HK-2 (cell line): ENCODE data around the gene TTC21B.
"Not testable (repeated sequence)": the region's sequence is repeated elsewhere in the genome, so short reads cannot be mapped to it uniquely, and the experiment has no call there.

ENCODE experiments used
- DNase-seq: peaks from one replicate; pipeline ENCODE4 v3.0.0-alpha.2; 2018; ENCODE audit not compliant: unreplicated experiment

TTC21B gene

DNA sequence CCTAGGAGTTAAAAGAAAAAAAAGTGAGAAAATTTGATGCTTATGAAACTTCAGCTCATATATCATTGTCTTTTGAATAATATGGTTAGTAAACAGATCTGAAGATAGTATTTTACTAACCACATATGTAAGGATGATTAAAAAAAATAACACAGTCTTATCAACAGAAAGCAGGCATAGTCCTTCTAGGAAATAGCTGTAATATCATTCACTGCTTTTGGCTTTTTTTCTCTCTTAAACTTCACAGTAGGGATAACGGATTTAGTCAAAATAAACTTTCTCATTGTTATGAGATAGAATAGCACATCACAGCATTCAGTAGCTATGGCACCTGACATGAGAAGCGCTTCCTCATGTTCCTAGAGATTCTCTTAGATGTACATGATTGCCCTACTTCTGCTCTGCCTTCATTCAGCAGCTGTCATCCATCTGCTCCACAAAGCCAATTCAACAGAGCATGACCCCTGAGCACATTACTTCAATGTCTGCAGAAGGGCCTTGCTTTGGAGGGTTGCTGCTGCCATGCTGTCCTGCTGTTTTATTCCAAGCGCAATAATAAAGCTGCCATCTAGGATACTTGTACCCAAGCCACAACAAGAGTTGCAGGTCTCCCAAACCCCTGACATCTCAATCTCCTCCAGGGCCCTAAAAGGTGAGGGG is 67.0 kb downstream of the TTC21B start:
- DNase-seq: no peak

DNA sequence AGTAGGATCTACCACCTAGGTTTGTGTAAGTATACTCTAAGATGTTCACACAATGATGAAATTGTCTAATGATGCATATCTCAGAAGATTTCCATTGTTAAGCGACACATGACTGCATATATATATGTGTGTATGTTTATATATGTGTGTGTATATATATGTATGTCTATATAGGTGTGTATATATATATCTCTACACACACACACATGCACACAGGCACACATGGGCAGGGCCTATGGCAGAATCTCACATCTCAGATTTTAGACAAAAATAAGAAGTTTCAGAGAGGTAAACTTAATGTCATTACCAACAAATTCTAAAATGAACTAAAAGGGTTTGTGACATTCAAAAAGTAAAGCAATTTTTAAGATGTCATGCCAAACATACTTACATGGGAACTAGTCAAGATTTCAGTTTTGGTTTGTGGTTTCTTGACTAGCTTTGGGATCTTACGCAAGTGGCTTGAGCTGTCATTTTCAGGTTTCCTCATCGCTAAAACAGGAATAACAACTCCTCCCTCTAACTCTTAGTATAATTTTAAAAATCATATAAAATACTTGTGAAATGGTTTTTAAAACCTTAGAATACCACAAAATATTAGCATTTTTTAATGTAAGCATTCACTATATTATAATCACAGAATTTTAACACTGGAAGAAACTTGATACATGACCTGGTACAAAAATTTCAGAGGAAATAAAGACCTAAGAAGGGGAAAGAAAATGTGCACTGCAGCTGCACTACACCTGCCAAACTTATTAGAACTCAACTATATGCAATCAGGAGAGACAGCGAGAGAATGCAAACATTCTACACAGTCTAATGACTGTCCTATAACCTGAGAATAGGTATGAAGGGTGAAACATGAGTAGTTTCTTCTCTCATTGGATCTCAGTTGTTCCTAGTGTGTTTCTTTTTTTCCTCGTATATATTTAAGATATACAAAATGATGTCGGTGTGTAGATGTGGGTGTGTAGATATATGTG is 75.7 kb downstream of the TTC21B start:
- no peak for DNase-seq

DNA sequence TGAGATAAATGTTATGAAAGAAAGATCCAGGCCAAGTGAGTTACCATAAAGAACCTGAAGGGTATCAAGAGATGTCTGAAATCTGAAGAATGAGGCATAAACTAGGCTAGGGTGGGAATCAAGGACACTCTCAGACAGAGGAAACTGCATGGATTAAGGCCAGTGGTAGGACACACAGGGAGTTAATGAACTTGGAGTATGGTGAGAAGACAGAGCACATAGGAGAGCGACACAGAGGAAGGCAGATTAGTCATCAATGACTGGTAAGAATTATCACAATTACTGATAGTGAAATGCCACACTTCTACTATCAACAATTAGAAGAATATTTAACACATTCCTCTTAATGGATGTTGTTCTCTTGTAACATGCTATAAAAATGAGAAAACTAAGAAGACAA is 76.9 kb downstream of the TTC21B start:
- no peak for DNase-seq

DNA sequence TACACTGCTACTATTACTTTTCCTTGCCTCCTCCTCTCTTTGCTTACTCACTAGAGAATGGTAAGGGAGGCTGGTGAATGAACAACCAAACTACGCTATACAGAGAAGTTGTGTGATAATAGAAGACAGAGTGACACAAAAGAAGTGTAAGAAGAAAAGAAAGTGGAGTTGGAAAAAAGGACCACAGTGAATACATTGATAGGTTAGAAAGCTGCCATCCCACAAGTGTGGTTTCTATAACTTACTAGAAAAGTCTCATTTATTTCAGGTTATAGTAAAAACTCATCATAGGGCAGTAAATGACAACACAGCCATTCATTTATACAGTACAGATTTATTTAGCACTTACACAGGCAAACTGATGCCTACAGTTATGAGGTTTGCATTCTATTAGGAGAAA is 77.3 kb downstream of the TTC21B start:
- DNase-seq: no peak

DNA sequence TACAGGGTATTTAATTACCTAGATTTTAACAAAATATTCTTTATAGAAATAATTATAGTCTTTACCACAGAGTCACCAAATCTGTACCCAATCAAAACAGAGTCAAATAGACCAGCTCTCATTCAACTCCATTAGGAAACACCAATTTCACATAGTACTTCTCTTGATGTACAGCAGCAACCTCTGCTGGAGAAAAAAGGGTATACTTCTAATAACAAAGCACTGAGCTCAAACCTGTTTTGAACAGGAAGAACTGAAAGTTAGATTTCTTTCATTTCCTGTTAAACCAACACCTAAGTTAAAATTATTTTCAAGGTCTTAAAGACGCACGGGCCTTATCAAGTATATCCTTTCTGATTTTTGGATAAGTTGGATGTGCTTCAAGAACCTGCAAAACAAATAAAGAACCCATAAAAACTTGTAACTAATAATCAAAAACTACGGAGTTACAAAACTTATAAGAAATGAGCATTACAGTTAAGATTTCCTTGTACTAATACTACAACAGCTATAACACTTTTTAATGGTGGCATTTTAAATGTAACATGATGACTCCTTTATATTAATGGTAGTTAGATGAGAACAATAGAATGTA is 79.0 kb downstream of the TTC21B start:
- no peak for DNase-seq

DNA sequence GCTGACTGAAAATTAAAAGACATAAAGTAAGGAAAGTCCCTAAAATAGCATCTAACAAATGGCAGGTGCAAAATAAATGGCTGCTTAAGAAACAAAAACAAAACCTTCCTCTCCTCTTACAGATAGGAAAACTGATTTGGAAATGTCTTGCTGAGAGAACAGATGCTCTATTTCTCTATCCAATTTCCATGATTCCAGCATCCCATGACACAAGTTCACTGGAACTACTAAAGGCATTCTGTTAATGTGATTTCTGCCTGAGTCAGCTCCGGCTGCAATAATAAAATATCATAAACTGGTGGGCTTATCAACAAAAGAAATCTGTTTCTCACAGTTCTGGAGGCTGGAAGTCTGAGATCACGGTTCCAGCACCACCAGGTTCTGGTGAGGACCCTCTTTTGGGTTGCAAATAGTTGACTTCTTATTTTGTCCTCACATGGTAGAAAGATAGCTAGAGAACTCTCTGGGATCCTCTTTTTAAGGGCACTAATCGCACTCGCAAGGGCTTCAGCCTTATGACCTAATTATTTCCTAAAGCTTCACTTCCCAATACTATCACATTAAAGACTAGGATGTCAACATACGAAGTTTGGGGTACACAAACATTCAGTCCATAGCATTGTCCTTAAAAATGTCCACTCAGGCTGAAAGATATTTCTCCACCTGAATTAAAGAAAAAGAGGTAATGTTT is 81.3 kb downstream of the TTC21B start:
- DNase-seq: no peak

DNA sequence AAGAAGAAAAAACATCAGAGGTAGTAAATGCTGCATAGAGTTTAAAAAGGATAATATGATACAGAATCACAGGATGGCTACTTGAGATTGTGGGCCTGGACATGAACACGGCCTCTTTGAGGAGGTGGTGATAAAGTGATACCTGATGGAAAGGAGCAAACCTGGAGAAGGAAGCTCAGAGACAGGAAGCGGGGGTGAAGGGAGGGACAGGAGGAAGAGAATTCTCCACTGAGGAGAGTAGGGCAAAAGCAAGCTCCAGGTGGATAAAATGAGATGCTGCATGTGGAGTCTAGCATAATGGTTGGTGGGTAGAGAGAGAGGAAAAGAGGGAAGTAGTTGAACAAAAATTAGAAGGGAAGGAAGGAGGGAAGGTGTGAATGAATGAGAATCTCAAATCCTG is 82.6 kb downstream of the TTC21B start:
- no peak for DNase-seq

DNA sequence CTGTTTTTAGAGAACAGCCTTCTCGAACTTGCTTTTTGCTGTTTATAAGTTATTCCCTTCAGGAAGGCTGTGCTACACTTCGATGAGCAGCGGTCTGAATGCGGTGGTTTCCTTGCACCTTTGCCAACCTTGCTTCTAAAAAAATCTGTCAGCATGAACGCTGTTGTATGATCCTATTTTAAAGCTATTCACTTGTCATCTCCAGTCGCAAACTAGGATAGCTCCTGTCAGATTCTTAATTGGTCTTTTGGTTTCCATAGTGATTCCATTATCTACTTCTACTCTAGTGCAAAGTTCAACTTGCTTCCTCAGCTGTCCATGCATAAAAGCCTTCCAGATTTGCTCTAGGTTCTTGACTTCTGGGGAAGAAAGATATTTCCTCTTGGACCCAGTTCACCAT is 83.2 kb downstream of the TTC21B start:
- DNase-seq: no peak

DNA sequence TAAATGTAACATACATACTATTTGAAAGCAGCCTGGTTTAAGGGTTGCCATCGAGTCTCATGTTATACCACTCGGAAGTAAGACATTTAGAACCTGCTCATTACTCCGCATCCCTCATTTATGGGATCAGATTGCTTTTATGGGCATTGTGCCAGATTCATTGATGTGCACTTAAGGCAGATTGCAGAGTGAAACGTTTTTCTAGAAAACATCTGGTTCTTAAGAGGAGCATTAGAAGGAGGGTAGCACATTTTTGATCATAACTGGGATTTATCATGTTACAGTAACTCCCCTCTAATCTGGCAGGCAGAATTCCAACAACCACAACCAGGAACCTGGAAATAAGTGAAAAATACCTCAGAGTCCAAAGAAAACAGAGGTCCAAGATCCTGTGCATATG is 85.4 kb downstream of the TTC21B start:
- DNase-seq: no peak

DNA sequence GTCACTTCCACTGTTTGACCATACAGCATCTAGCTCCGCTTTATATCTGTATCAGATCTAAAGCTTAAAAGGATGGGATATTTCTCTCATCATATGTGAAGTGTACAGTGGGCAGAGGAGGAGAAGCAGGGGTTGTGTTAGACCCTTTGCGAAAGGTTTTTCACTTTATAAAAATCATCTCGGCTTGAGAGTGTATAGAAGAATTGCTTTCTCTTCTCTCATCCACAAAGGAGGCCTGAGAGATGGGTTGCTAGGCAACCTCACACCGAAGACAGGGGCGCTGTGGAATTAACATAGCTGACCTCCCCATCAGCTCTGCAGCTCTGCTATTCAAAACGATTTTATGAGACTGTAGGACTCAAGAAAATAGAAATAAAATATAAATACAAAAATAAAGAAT is 89.3 kb downstream of the TTC21B start:
- DNase-seq: no peak

DNA sequence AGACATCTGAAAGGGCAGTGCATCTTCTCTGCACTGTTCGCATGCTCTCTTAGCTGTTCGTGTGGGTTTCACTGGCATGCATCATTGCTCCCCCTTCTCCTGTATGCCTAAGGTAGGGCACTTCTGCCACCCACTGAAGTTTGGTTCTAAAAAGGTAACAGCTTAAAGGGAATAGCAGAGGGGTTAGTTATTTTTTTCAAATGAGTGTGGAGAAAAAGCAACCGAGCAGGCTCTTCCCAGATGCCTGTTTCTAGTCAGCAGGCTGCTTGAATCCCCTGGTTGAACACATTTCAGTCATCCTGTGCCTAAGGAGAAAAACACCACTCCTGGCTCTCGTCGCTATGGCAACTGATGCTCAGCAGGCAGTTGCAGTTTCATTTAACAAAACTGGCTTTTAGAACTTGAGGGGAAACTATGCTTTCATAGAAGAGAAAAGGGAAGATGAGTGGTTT is 89.7 kb downstream of the TTC21B start:
- no peak for DNase-seq

DNA sequence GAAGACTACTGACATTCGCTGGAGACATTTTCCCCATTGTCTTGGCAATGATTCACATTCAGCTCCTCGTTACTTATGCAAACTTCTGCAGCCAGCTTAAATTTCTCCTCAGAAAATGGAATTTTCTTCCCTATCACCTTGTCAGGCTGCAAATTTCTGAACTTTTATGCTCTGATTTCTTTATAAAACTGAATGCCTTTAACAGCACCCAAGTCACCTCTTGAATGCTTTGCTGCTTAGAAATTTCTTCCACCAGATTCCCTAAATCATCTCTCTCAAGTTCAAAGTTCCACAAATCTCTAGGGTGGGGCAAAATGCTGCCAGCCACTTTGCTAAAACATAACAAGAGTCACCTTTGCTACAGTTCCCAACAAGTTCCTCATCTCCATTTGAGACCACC is 92.5 kb downstream of the TTC21B start:
- not testable (repeated sequence) for DNase-seq

DNA sequence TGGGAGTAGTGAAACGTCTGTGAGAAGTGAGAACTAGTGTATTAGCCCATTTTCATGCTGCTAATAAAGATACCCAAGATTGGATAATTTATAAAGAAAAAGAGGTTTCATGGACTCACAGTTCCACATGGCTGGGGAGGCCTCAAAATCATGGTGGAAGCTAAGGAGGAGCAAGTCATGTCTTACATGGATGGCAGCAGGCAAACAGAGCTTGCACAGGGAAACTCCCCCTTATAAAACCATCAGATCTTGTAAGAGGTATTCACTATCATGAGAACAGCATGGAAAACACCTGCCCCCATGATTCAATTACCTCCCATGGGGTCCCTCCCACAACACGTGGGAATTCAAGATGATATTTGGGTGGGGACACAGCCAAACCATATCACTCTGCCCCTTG is 93.9 kb downstream of the TTC21B start:
- not testable (repeated sequence) for DNase-seq

DNA sequence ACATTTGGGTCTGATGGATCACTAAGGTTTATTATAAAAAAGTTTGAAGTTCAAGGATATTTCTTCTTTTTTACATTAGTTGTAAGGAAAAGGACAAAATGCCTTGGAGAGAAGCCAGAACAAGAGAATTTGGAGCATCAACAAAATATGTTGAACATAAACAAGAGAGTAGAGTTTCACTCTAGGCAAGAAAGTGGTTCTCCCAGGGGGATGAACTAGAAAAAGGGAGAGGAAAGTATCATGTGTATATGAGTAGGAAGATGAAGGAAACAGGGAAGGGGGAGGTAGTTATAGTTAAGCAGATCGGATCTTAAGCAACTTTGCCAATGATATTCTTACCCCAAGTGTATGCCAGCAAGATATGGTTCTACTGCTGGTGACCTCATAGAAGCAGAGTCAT is 95.7 kb downstream of the TTC21B start:
- DNase-seq: no peak

DNA sequence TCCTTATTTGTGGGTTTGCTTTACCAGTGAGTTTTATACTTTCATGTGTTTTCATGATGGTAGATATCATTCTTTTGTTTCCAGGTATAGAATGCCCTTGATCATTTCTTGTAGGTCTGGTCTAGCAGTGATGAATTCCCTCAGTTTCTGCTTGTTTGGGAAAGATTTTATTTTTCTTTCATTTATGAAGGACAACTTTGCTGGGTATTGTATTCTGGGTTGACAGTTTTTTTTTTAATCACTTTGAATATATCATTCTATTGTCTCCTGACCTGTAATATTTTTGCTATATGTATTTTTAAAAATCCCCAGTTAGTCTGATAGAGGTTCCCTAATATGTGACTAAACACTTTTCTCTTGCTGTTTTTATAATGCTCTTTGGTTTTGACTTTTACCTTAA is 101.2 kb downstream of the TTC21B start:
- no peak for DNase-seq

DNA sequence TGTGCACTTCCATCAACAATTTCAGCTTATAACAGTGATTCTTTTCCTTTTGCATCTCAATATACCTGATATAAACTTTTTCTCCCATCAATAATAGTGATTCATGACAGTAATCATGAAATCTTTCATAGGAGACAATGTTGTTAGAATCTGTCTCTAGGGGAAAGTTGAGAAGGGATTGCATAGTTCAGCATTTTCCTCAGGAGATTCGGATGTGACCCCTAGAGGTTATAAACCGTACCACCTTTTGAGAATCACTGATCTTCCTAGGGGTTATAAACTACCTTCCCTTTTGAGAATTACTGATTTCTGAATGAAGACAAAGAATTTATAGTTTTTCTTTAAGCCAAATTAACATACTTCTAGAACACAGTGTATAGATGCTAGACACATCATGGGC is 106.6 kb downstream of the TTC21B start:
- DNase-seq: no peak

DNA sequence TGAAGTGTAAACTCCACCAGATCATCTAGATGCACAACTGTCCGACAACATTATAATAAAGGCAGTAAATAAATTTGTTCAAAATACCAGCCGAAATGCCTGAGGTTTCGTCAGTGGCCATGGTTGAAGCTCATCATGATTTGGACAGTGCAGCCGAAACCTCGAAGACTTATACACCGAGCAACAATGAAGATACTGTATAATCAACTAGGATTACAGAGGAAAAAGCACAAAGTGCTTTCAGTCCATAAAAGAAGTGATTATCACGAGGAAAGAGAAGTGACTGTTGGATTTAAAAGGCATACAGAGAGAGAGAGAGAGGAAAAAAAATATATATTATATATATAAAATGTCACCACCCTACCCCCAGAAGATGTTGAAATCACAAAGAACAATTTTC is 107.5 kb downstream of the TTC21B start:
- no peak for DNase-seq

DNA sequence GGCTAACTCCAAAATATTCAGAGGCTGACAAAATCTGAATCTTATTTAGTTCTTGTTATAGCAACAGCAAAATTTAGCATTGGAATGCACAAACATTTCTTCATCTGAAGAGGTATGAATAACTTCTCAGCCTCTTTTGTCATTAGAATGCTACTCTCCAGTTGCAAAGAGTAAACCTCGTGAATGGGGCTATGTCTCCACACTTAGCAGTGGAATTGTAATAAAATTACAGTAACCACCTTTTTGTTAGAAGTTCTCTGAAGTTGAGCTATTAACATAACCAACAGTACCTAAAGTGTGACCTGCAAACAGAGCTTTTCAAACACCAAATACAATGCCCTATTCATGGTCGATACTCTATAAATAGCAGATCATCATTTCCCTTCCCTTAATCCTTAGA is 109.4 kb downstream of the TTC21B start:
- DNase-seq: no peak

DNA sequence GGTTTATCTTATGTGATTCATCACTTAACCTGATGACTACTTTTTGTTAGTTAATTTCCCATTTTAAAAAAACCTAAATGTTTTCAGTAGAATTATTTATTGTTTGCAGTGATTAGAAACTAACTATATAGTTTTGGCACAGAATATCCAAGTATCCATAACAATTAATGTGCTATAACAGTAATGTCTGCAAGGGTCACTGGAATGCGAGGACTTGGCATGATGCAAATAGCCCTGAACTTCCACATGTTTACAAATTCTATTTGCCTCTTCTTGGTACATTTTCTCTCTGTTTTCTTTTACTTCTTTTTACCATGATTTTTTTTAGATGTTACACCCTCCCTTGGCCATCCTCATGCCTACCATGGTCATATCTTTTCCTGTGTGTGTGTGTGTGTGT is 110.2 kb downstream of the TTC21B start:
- no peak for DNase-seq

DNA sequence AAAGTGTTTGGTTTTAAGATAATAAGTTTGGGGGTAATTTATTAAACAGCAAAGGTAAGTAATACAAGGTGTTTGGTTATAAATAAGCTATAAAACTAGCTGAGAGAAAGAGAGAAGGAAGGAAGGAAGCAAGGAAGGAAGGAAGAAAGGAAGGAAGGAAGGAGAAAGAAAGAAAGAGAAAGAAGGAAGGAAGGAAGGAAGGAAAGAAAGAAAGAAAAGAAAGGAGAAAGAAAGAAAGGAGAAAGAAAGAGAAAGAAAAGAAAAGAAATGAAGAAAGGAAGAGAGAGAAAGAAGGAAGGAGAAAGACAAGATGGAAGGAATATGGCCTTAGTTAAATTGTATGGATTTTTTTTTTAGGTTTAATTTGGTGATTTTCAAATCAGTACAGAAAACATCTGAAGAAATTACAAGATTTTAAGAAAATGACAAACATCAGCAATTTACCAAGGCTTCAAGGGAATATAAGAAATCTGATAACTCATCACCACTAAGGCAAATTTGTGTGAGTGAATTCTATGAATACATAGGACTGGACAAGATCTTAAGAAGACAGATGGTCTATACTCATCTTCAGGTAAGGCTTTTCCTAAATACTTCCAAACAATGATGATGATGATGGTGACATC is 113.1 kb downstream of the TTC21B start:
- no peak for DNase-seq

DNA sequence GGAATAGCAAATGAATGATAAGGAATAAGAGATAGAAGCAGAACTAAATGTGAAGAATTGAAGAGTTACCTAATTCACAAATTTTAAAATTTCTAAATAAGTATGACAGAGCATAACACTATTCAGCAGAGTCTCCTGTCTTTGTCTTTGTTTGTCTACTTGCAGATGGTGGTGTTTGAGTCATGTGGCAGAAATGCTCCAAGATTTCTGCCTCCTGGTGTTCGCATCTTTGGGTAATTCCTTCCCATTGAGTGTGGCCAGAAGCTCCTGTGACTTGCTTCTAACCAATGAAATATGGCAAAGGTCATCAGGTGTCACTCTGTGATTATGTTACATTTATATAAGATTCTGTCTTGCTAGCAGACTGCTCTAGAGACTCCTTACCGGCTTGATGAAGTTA is 114.0 kb downstream of the TTC21B start:
- DNase-seq: no peak

DNA sequence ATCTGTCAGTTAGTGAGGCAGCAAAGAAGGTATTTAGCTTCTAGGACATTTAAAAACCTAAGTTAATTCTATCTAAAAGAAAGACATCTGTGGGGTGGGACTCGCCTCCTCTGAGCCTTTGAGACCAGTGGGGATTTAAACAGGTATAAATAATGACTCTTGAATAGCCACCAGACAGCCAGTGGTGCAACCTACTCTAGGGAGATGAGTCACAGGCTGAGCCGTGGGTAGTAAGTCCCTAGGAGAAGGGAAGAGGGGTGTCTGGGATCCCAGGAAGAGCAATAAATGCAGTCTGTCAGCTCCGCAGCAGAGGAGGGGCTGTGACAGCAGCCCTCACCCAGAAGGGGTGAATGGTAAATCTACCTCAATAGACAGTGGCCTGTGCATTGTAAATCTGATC is 116.5 kb downstream of the TTC21B start:
- peak; percentile 14 for DNase-seq
